Sigmoid colon (tissue), 7 donors: ENCODE data around the gene MCF2L. TPM values are rescaled to one million over a fixed set of nuclear protein-coding genes. Genes with fewer than 3 reads are reported as not detected.
A peak's percentile ranks its signal among the peaks of the same experiment; 100 is the strongest.

ENCODE experiments used
- DNase-seq: peaks from one replicate; pipeline ENCODE4 v3.0.0-alpha.2; 2019
- H3K27ac ChIP-seq, 4 donors: fragments of 200-600 bp; sonication (generic); one replicate each; pipeline ENCODE4 v1.5.1; 2016 to 2019; ENCODE audit warnings: mild to moderate bottlenecking in 1 of 4
- H3K27me3 ChIP-seq, 3 donors: fragments of 200-600 bp; sonication (generic); one replicate each; pipeline ENCODE4 v1.5.1; 2019; ENCODE audit warnings: mild to moderate bottlenecking in 1 of 3
- H3K36me3 ChIP-seq, 4 donors: fragments of 200-600 bp; sonication (generic); one replicate each; pipeline ENCODE4 v1.5.1; 2016 to 2019
- H3K4me1 ChIP-seq, 4 donors: fragments of 200-600 bp; sonication (generic); one replicate each; pipeline ENCODE4 v1.5.1; 2017 to 2019
- H3K4me3 ChIP-seq, 4 donors: fragments of 200-600 bp; sonication (generic); one replicate each; pipeline ENCODE4 v1.5.1; 2017 to 2019; ENCODE audit warnings: mild to moderate bottlenecking in 2 of 4, moderate library complexity in 1 of 4
- H3K9me3 ChIP-seq, 4 donors: fragments of 200-600 bp in 3 of 4; sonication (generic) in 3 of 4; one replicate each; pipeline versions ENCODE4 v1.5.1 to v1.6.1; 2013 to 2019
- CTCF ChIP-seq, 4 experiments: fragments of 450-650 bp in 3 of 4; fragments of 200-600 bp in 1 of 4; IDR thresholded peaks; one replicate each; pipeline ENCODE4 v1.5.1; 2016 to 2019; ENCODE audit warnings: antibody characterized with exemption in 4 of 4, mild to moderate bottlenecking in 3 of 4, moderate library complexity in 2 of 4
- EP300 ChIP-seq, 4 donors: sonication (generic); formaldehyde crosslinking; IDR thresholded peaks; one replicate each; pipeline ENCODE4 v1.6.1; 2017; ENCODE audit warnings: antibody characterized with exemption in 4 of 4
- POLR2A ChIP-seq, 2 donors: fragments of 450-650 bp; IDR thresholded peaks; one replicate each; pipeline ENCODE4 v1.6.1; 2016; ENCODE audit warnings: antibody characterized with exemption in 2 of 2, mild to moderate bottlenecking in 2 of 2, moderate library complexity in 2 of 2
- POLR2AphosphoS5 ChIP-seq, 4 donors: sonication (generic); formaldehyde crosslinking; IDR thresholded peaks; one replicate each; pipeline ENCODE4 v1.6.1; 2017; ENCODE audit warnings: antibody characterized with exemption in 4 of 4
- WGBS, 2 donors: extraction: QIAGEN DNeasy Blood & Tissue Kit; methylation state at CpG; one replicate each; pipeline ENCODE4 v1.1.7; 2013; 5-methylcytosine and 5-hydroxymethylcytosine counted together
- intact Hi-C: fragments of 100-400 bp; cut with DNase I; formaldehyde crosslinking; loops from one replicate; pipeline ENCODE4 v1.15.1; 2023
- polyA plus RNA-seq, 3 donors: library from polyadenylated mRNA; stranded (reverse); fragments of 200-250 nt; gene quantifications; one replicate each; pipeline ENCODE4 v1.2.3, GENCODE V29; 2013
- total RNA-seq, 4 donors: library from RNA; depleted of rRNA; stranded (reverse); fragments of >200 nt; gene quantifications; one replicate each; pipeline ENCODE4 v1.1.0, GENCODE V29; 2016
- donor health status: healthy with polysubstance abuse.
- donor health status: Bipolar disorder and iron deficiency.
- donor health status: healthy.

Gene MCF2L
- total and polyA plus RNA-seq, 7 donors = 7.5 to 59.9 (median 20.2) TPM

- intact Hi-C loops = no loop called here
- TF ChIP-seq POLR2A (IDR thresholded peaks at IDR 0.05) = no peak
- TF ChIP-seq EP300 (IDR thresholded peaks at IDR 0.05) = no peak
- no peak for TF ChIP-seq CTCF (IDR thresholded peaks at IDR 0.05)
- TF ChIP-seq POLR2AphosphoS5 (IDR thresholded peaks at IDR 0.05) = no peak
- 93 to 95% methylated on average over 34 of the region's 34 CpGs for WGBS, 2 donors
- no peaks in the 10 kb centered on the region for H3K9me3 ChIP-seq
- no peak for DNase-seq
- no peaks in the 10 kb centered on the region for H3K36me3 ChIP-seq
- no peaks in the 10 kb centered on the region for H3K4me1 ChIP-seq
- no peak overlapping the region for H3K27ac ChIP-seq
- H3K4me3 ChIP-seq = no peak overlapping the region
- peaks cover 0 to 5% (median 4%) of the 10 kb centered on the region in 3 donors for H3K27me3 ChIP-seq
Measured at GRCh38 chr13:113060557-113061270, 91.7 kb downstream of the MCF2L start.

- Histone ChIP-seq H3K27me3 (peaks cover 0 to under 1% (median 0%) of the 10 kb centered on the region in 3 donors), H3K4me1 (no peaks in the 10 kb centered on the region), H3K27ac (no peak overlapping the region), H3K36me3 (no peaks in the 10 kb centered on the region), H3K4me3 (no peak overlapping the region), H3K9me3 (no peaks in the 10 kb centered on the region)
- TF ChIP-seq POLR2A (IDR thresholded peaks at IDR 0.05) (no peak), CTCF (IDR thresholded peaks at IDR 0.05) (no peak), POLR2AphosphoS5 (IDR thresholded peaks at IDR 0.05) (no peak), EP300 (IDR thresholded peaks at IDR 0.05) (no peak)
- WGBS, 2 donors = 93 to 96% methylated on average over 9 of the region's 9 CpGs
- intact Hi-C loops = no loop called here
- peak; percentile 54 for DNase-seq
Measured at GRCh38 chr13:113061271-113061625, 92.2 kb downstream of the MCF2L start.

DNA sequence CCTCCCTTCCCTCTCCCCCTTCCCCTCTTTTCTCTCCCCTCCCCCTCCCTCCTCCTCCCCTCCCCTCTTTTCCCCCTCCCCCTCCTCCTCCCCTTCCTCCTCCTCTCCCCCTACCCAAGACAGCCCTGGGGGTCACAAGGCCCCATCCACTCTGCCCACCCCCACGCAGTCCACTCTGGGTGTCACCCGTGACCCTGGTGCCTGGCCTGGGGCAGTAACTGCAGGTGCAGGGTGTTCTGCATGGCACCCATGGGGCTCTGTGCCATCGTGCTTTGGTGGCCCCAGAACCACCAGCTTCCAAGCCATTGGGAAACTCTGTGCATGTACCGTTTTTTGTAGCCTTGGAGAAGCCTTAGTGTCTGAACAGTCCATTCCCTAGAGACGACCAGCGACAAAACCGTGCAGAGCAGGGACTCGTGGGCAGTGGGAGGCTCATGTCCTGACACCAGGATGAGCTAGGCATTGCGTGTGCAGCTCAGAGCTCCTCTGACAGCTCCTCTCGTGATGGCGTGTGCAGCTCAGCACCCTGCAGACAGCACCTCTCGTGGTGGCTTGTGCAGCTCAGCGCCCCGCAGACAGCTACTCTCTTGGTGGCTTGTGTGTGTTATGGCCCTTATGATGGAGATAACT lies 92.9 kb downstream of the MCF2L start:
- H3K4me1 ChIP-seq = no peaks in the 10 kb centered on the region
- DNase-seq = peak; percentile 40
- 89 to 90% methylated on average over 14 of the region's 14 CpGs for WGBS, 2 donors
- intact Hi-C loops = no loop called here
- no peak overlapping the region for H3K4me3 ChIP-seq
- H3K36me3 ChIP-seq = no peaks in the 10 kb centered on the region
- TF ChIP-seq CTCF (IDR thresholded peaks at IDR 0.05) (no peak), POLR2A (IDR thresholded peaks at IDR 0.05) (no peak), POLR2AphosphoS5 (IDR thresholded peaks at IDR 0.05) (no peak), EP300 (IDR thresholded peaks at IDR 0.05) (no peak)
- no peaks in the 10 kb centered on the region for H3K9me3 ChIP-seq
- H3K27me3 ChIP-seq = no peaks in the 10 kb centered on the region
- H3K27ac ChIP-seq = no peak overlapping the region

DNA sequence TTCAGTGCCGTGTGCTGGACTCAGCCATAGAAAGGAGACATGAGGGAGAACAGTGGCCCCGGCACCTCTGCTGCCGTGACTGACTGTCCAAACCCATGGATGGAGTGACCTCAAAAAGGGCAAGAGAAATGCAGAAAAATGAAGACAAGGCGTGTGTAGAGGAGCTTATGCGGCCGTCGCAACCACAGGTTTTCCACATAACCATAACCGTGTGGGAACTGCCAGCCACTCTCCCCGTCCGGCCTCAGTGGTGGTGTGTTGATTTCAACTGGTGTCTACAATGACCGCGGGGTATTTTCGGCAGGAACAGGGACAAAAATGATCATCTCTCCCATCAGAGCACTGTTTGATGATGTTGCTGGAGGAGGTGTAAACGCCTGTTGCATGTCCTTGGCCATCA lies 93.7 kb downstream of the MCF2L start:
- no peaks in the 10 kb centered on the region for H3K36me3 ChIP-seq
- no peak overlapping the region for H3K27ac ChIP-seq
- no peaks in the 10 kb centered on the region for H3K27me3 ChIP-seq
- DNase-seq = peak; percentile 14
- 95 to 96% methylated on average over 14 of the region's 14 CpGs for WGBS, 2 donors
- no peaks in the 10 kb centered on the region for H3K9me3 ChIP-seq
- TF ChIP-seq EP300 (IDR thresholded peaks at IDR 0.05) (no peak), CTCF (IDR thresholded peaks at IDR 0.05) (no peak), POLR2A (IDR thresholded peaks at IDR 0.05) (no peak), POLR2AphosphoS5 (IDR thresholded peaks at IDR 0.05) (no peak)
- H3K4me1 ChIP-seq = no peaks in the 10 kb centered on the region
- intact Hi-C loops = no loop called here
- H3K4me3 ChIP-seq = no peak overlapping the region
